Mesendoderm (in vitro differentiated cells): ENCODE results near the gene ATXN7L1.

Experiments used
- DNase-seq: peaks from one replicate; pipeline ENCODE4 v3.0.0; 2013
- H2AK5ac ChIP-seq: 2 replicates; pipeline ENCODE4 v1.6.1; 2013; ENCODE audit warnings: low read length, inconsistent platforms
- H2BK120ac ChIP-seq: 2 replicates; pipeline ENCODE4 v1.6.1; 2013; ENCODE audit warnings: low read depth, mild to moderate bottlenecking, low read length, moderate library complexity, mixed read lengths
- H2BK15ac ChIP-seq: replicated peaks from 2 replicates; pipeline ENCODE4 v1.6.1; 2013; ENCODE audit warnings: low read depth, mild to moderate bottlenecking, moderate library complexity
- H2BK5ac ChIP-seq: 2 replicates; pipeline ENCODE4 v1.6.1; 2013; ENCODE audit warnings: low read length, inconsistent platforms
- H3K18ac ChIP-seq: 2 replicates; pipeline ENCODE4 v1.6.1; 2013; ENCODE audit warnings: mild to moderate bottlenecking, low read length, mixed read lengths
- H3K23ac ChIP-seq: one replicate; pipeline ENCODE4 v1.6.1; 2013; ENCODE audit warnings: low read length
- H3K27ac ChIP-seq: 2 replicates; pipeline ENCODE4 v1.5.1; 2013; ENCODE audit warnings: low read depth, mild to moderate bottlenecking, inconsistent platforms, low read length, moderate library complexity
- H3K27me3 ChIP-seq: 2 replicates; pipeline ENCODE4 v1.6.1; 2013; ENCODE audit warnings: low read length, control low read depth, mild to moderate bottlenecking, inconsistent platforms; ENCODE audit not compliant: insufficient read depth, poor library complexity
- H3K36me3 ChIP-seq: 2 replicates; pipeline ENCODE4 v1.6.1; 2013; ENCODE audit warnings: low read length, inconsistent platforms; ENCODE audit not compliant: control insufficient read depth, insufficient read depth
- H3K4ac ChIP-seq: one replicate; pipeline ENCODE4 v1.6.1; 2013; ENCODE audit warnings: low read depth, mild to moderate bottlenecking, low read length, moderate library complexity
- H3K4me1 ChIP-seq: 2 replicates; pipeline ENCODE4 v1.6.1; 2013; ENCODE audit warnings: low read depth, low read length, inconsistent platforms; ENCODE audit not compliant: control insufficient read depth
- H3K4me2 ChIP-seq: 2 replicates; pipeline ENCODE4 v1.6.1; 2013; ENCODE audit warnings: low read length
- H3K4me3 ChIP-seq: 2 replicates; pipeline ENCODE4 v1.5.1; 2013; ENCODE audit warnings: mild to moderate bottlenecking, low read length
- H3K56ac ChIP-seq: one replicate; pipeline ENCODE4 v1.6.1; 2013; ENCODE audit warnings: low read length
- H3K79me1 ChIP-seq: 2 replicates; pipeline ENCODE4 v1.6.1; 2013; ENCODE audit warnings: low read length, inconsistent platforms
- H3K79me2 ChIP-seq: 2 replicates; pipeline ENCODE4 v1.6.1; 2013; ENCODE audit warnings: mild to moderate bottlenecking, low read length; ENCODE audit not compliant: control insufficient read depth, insufficient read depth
- H3K9ac ChIP-seq: 2 replicates; pipeline ENCODE4 v1.6.1; 2013; ENCODE audit warnings: low read length, inconsistent platforms
- H4K5ac ChIP-seq: one replicate; pipeline ENCODE4 v1.6.1; 2013; ENCODE audit warnings: low read length
- H4K8ac ChIP-seq: one replicate; pipeline ENCODE4 v1.6.1; 2013; ENCODE audit warnings: low read depth, mild to moderate bottlenecking, control low read depth, low read length, moderate library complexity
- WGBS: extraction: QIAGEN DNeasy Blood & Tissue Kit; methylation state at CpG from one replicate; pipeline ENCODE4 v1.1.7; 2013; ENCODE audit warnings: low lambda C conversion rate, missing lambda C conversion rate; ENCODE audit not compliant: insufficient coverage; ENCODE audit errors: extremely low coverage; 5-methylcytosine and 5-hydroxymethylcytosine counted together

ATXN7L1 gene

DNA sequence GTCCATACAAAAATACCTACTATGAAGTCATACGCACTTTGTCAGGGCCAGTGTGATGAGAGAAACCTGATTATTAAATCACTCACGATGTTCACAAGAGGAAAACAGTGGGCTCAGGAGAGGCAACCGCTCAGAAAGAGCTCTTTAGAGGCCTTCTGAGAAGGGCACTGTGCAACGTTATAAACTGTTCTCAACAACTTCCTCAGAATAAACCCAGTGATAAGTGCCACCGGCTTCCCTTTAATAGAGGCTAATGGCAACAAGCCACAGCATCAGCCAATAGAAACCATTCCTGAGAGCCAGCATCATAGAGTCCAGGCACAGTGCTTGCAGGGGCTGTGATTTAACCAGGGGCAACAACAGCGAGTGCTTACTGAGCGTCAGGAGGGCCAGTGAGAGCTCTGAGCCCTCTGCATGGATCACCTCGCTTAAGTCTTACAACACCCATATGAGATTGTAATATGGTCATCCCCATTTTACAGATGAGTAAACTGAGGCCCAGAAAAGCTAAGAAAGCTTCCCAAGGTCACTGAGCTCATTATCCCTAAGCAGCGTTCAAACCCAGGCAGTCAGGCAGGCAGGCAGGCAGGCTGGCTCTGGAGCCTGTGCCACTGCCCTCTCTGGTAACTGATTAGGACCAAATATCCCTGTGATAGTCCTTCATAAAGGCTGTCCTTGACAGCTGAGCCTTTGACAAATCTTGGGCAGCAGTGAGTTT, 30.9 kb upstream of the ATXN7L1 start:
- no peak overlapping the region for H3K4me3 ChIP-seq
- H4K8ac ChIP-seq, result no peak overlapping the region
- DNase-seq, result no peak
- H3K56ac ChIP-seq, result no peak overlapping the region
- H3K18ac ChIP-seq, result no peak overlapping the region
- no peaks in the 10 kb centered on the region for H3K27me3 ChIP-seq
- no peak overlapping the region for H2BK15ac ChIP-seq
- H2BK5ac ChIP-seq, result no peak overlapping the region
- H2AK5ac ChIP-seq, result no peak overlapping the region
- no peak overlapping the region for H3K23ac ChIP-seq
- H3K79me1 ChIP-seq, result peaks cover 2% of the 10 kb centered on the region
- no peaks in the 10 kb centered on the region for H3K36me3 ChIP-seq
- no peak overlapping the region for H2BK120ac ChIP-seq
- no peak overlapping the region for H3K4me2 ChIP-seq
- H3K9ac ChIP-seq, result no peak overlapping the region
- no CpG with 5 or more reads among the region's 9 CpGs for WGBS
- H3K4me1 ChIP-seq, result no peaks in the 10 kb centered on the region
- H3K4ac ChIP-seq, result no peak overlapping the region
- no peak overlapping the region for H4K5ac ChIP-seq
- H3K79me2 ChIP-seq, result no peaks in the 10 kb centered on the region
- H3K27ac ChIP-seq, result no peak overlapping the region

DNA sequence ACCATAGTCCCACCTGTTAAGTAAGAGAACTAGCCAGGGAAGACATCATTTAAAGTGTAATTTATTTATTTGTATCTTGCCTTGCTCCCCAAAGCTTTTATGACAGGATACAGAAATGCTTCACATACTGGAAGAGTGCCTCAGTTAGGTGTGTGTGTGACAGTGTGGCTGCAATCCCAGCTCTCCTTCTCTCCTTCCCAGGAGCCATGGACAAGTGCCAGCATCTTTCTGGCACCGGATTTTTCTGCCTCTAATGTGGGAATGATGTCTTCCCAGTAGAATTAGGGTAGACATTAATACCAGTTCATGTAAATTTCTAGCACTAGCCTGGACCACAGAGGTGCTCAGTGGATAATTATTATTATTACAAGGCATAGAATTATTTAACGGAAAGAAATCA, 30.3 kb upstream of the ATXN7L1 start:
- Histone ChIP-seq H2BK5ac (no peak overlapping the region), H3K9ac (no peak overlapping the region), H3K27me3 (no peaks in the 10 kb centered on the region), H3K4me2 (no peak overlapping the region), H2AK5ac (no peak overlapping the region), H3K56ac (no peak overlapping the region), H3K79me2 (no peaks in the 10 kb centered on the region), H4K5ac (no peak overlapping the region), H2BK15ac (no peak overlapping the region), H2BK120ac (no peak overlapping the region), H3K27ac (no peak overlapping the region), H3K4ac (no peak overlapping the region), H3K79me1 (peaks cover 2% of the 10 kb centered on the region), H4K8ac (no peak overlapping the region), H3K4me3 (no peak overlapping the region), H3K36me3 (no peaks in the 10 kb centered on the region), H3K4me1 (no peaks in the 10 kb centered on the region), H3K18ac (no peak overlapping the region), H3K23ac (no peak overlapping the region)
- no peak for DNase-seq
- no CpG with 5 or more reads among the region's 2 CpGs for WGBS

DNA sequence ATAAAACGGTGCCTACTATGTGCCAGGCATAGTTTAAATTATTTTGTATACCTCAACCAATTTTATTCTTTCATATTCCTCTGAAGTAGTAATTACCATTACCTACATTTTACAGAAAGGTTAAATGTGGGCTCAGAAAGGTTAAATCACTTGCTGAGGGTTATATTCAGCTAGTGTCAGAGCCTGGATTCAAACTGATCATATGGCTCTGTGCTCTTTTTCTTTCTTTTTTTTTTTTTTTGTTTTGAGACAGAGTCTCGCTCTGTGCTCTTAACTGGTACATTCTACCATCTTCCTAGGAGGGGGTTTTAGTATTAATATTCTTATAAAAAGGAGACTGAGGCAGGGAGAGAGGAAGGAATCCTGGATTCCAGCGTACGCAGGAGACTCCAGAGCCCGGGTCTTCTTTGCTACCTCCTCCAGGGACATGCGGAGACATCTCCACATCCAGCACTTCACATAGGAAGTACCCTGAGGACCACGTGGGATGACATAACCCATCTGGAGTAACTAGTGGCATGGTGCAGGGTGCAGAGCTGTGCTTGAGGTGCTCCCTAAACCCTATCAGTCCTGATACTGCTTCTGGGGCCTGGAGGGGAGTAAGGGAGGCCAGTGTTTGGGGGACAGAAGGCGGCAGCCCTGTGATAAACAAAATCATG, 29.6 kb upstream of the ATXN7L1 start:
- Histone ChIP-seq H3K9ac (no peak overlapping the region), H2BK15ac (no peak overlapping the region)

DNA sequence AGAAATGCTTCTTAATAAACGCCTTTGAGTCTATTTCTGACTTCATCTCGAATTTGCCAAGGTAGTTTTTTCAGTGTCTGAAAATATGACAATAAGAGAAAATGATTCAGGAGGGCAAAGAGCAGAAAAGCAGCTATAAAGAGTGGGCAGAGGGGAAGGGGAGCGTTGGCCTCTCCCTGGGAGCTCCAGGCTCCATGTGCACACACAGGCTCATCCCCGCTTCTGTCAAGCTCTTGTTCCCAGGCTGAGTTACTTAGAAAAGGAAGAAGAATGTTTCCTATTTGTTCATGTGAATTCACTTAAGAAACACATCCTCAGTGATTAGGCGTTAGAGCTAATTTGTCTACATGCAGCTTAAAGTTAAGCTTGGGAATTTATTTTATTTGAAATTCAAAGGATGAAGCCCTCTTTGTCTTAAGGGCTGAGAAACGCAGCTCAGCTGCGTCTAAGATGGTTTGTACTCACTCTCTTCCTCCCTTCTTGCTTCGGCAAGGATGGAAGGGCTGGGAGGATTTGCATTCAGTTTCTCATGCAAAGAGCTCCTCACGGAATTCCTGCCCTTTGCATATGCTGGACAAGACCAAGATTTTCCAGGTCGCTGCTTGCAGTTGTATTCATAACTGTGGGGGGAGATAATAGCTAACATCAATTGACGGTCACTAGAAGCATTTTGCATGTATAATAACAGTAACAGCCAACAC, 29.0 kb upstream of the ATXN7L1 start:
- no peaks in the 10 kb centered on the region for H3K27me3 ChIP-seq
- no peak overlapping the region for H3K27ac ChIP-seq
- H3K4me1 ChIP-seq, result no peaks in the 10 kb centered on the region
- no peak overlapping the region for H3K4me3 ChIP-seq
- H4K8ac ChIP-seq, result no peak overlapping the region
- H2BK5ac ChIP-seq, result no peak overlapping the region
- H3K18ac ChIP-seq, result no peak overlapping the region
- no CpG with 5 or more reads among the region's 11 CpGs for WGBS
- H2BK15ac ChIP-seq, result no peak overlapping the region
- H3K9ac ChIP-seq, result no peak overlapping the region
- no peak overlapping the region for H3K4me2 ChIP-seq
- H3K56ac ChIP-seq, result no peak overlapping the region
- no peaks in the 10 kb centered on the region for H3K79me2 ChIP-seq
- H4K5ac ChIP-seq, result no peak overlapping the region
- no peak overlapping the region for H2AK5ac ChIP-seq
- no peak overlapping the region for H3K4ac ChIP-seq
- H2BK120ac ChIP-seq, result no peak overlapping the region
- peaks cover 2% of the 10 kb centered on the region for H3K79me1 ChIP-seq
- H3K23ac ChIP-seq, result no peak overlapping the region
- peak; percentile 28 for DNase-seq
- H3K36me3 ChIP-seq, result no peaks in the 10 kb centered on the region

More for the DNA sequence above, 29.6 kb upstream of the ATXN7L1 start:
- H4K8ac ChIP-seq, result no peak overlapping the region
- H3K27me3 ChIP-seq, result no peaks in the 10 kb centered on the region
- no peak overlapping the region for H3K27ac ChIP-seq
- no peak overlapping the region for H2BK5ac ChIP-seq
- no peak overlapping the region for H4K5ac ChIP-seq
- H3K18ac ChIP-seq, result no peak overlapping the region
- no CpG with 5 or more reads among the region's 8 CpGs for WGBS
- no peaks in the 10 kb centered on the region for H3K4me1 ChIP-seq
- H3K36me3 ChIP-seq, result no peaks in the 10 kb centered on the region
- no peak overlapping the region for H2BK120ac ChIP-seq
- no peak overlapping the region for H3K4ac ChIP-seq
- no peaks in the 10 kb centered on the region for H3K79me2 ChIP-seq
- H3K4me3 ChIP-seq, result no peak overlapping the region
- H3K23ac ChIP-seq, result no peak overlapping the region
- H2AK5ac ChIP-seq, result no peak overlapping the region
- no peak overlapping the region for H3K4me2 ChIP-seq
- H3K79me1 ChIP-seq, result peaks cover 2% of the 10 kb centered on the region
- H3K56ac ChIP-seq, result peak overlapping the region; percentile 44
- peak; percentile 41 for DNase-seq

DNA sequence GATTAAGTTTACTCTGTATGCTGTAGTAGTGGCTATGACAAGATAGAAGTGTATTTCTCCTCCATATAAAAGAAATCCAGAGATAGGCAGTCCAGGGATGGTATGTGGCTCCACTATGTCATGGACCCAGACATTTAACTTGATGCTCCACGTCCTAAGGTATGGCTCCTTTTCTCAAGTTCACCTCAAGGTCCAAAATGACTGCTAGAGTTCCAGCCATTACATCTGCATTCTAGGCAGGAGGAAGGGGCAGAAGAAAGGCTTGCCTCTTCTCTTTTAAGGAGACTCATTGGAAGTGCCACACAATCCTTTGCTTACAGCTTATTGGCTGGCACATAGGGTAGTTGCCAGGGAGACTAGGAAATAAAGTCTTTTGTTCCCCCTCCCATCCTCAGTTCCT, 27.7 kb upstream of the ATXN7L1 start:
- H4K8ac ChIP-seq, result no peak overlapping the region
- no peak overlapping the region for H3K4me3 ChIP-seq
- no peaks in the 10 kb centered on the region for H3K27me3 ChIP-seq
- no peak overlapping the region for H2AK5ac ChIP-seq
- H3K4ac ChIP-seq, result no peak overlapping the region
- H3K36me3 ChIP-seq, result no peaks in the 10 kb centered on the region
- no peak overlapping the region for H2BK15ac ChIP-seq
- H3K79me2 ChIP-seq, result peaks cover 2% of the 10 kb centered on the region
- H3K23ac ChIP-seq, result no peak overlapping the region
- H3K4me1 ChIP-seq, result no peaks in the 10 kb centered on the region
- DNase-seq, result no peak
- no peak overlapping the region for H3K18ac ChIP-seq
- H3K4me2 ChIP-seq, result no peak overlapping the region
- H2BK5ac ChIP-seq, result no peak overlapping the region
- H3K79me1 ChIP-seq, result peaks cover 4% of the 10 kb centered on the region
- H2BK120ac ChIP-seq, result no peak overlapping the region
- no peak overlapping the region for H4K5ac ChIP-seq
- H3K9ac ChIP-seq, result no peak overlapping the region
- no CpG with 5 or more reads among the region's 1 CpG for WGBS
- no peak overlapping the region for H3K56ac ChIP-seq
- H3K27ac ChIP-seq, result no peak overlapping the region
